Activated B cell treated with CpG ODN at 0.5 μM for 24 hours (primary cell): Measurements from ENCODE around the gene TBL1Y. TPM values are rescaled to one million over a fixed set of nuclear protein-coding genes. Genes with fewer than 3 reads are reported as not detected.
"Not testable (repeated sequence)": the region's sequence is repeated elsewhere in the genome, so short reads cannot be mapped to it uniquely, and the experiment has no call there.

Source experiments
- ATAC-seq: fragments of 200-7000 bp; cut with Tn5 transposase; one replicate; pipeline ENCODE4 v1.10.0; 2021; ENCODE audit warnings: low read depth, mild to moderate bottlenecking, moderate library complexity
- CTCF ChIA-PET: fragments of 350-600 bp; sonication (Branson Sonifier 250); formaldehyde crosslinking; loops from one replicate; lab custom pipeline; 2021; ENCODE audit warnings: antibody characterized with exemption; lab: Charles Lee
- POLR2A ChIA-PET: fragments of 350-600 bp; sonication (Branson Sonifier 250); formaldehyde crosslinking; loops from one replicate; lab custom pipeline; 2021; ENCODE audit warnings: antibody characterized with exemption; lab: Charles Lee
- DNase-seq: peaks from one replicate; pipeline ENCODE4 v3.0.0; 2022
- H3K27ac Mint-ChIP-seq: one replicate; pipeline ENCODE4 v1.8.0; 2020; ENCODE audit warnings: mixed read lengths
- H3K27me3 Mint-ChIP-seq: one replicate; pipeline ENCODE4 v1.8.0; 2021; ENCODE audit warnings: mixed read lengths
- H3K36me3 Mint-ChIP-seq: one replicate; pipeline ENCODE4 v1.8.0; 2021; ENCODE audit warnings: low read depth, mixed read lengths
- H3K4me1 Mint-ChIP-seq: one replicate; pipeline ENCODE4 v1.8.0; 2021; ENCODE audit warnings: mixed read lengths
- H3K4me3 Mint-ChIP-seq: one replicate; pipeline ENCODE4 v1.8.0; 2020; ENCODE audit warnings: mild to moderate bottlenecking, mixed read lengths
- H3K9me3 Mint-ChIP-seq: one replicate; pipeline ENCODE4 v1.8.0; 2020; ENCODE audit warnings: mixed read lengths
- CTCF ChIP-seq: fragments of 200-600 bp; IDR thresholded peaks from one replicate; pipeline ENCODE4 v1.8.0; 2022; ENCODE audit warnings: antibody characterized with exemption, mild to moderate bottlenecking
- intact Hi-C: fragments of 100-400 bp; cut with micrococcal nuclease; formaldehyde crosslinking; loops from one replicate; pipeline ENCODE4 v1.15.1; 2024
- total RNA-seq: library from RNA; stranded (reverse); gene quantifications from 2 replicates; pipeline ENCODE4 v1.2.3, GENCODE V29; 2022

The TBL1Y gene
- total RNA-seq = not detected in 2 replicates

GRCh38 chrY:6910372-6911252 lies at the start of gene TBL1Y:
TBL1Y (plus strand) TSS chrY:6910697; CDS start chrY:7025085, 114,388 bp downstream.
- Mint-ChIP-seq H3K27ac (no peak within 1 kb of the TSS), H3K27me3 (peaks cover 16% of the 10 kb centered on the region), H3K36me3 (no peaks in the 10 kb centered on the region), H3K9me3 (no peaks in the 10 kb centered on the region), H3K4me3 (no peak within 1 kb of the TSS), H3K4me1 (peaks cover 10% of the 10 kb centered on the region)
- intact Hi-C loops = no loop called here
- ChIA-PET POLR2A (no interaction called here), CTCF (no interaction called here)
- ATAC-seq (no peak), DNase-seq (no peak)
- no peak for TF ChIP-seq CTCF

GRCh38 chrY:6894496-6894895 lies 16.0 kb upstream of the TBL1Y start:
- ChIA-PET POLR2A (no interaction called here), CTCF (no interaction called here)
- ATAC-seq (no peak), DNase-seq (no peak)
- H3K4me3 Mint-ChIP-seq = no peak overlapping the region
- H3K27ac Mint-ChIP-seq = no peak overlapping the region
- no peaks in the 10 kb centered on the region for H3K27me3 Mint-ChIP-seq
- TF ChIP-seq CTCF = no peak
- no peaks in the 10 kb centered on the region for H3K36me3 Mint-ChIP-seq
- intact Hi-C loops = no loop called here
- H3K4me1 Mint-ChIP-seq = no peaks in the 10 kb centered on the region
- H3K9me3 Mint-ChIP-seq = no peaks in the 10 kb centered on the region

GRCh38 chrY:6895236-6895635 lies 15.3 kb upstream of the TBL1Y start:
- CTCF ChIA-PET = no interaction called here
- no peak overlapping the region for H3K27ac Mint-ChIP-seq
- no peak for TF ChIP-seq CTCF
- POLR2A ChIA-PET = no interaction called here
- H3K4me1 Mint-ChIP-seq = no peaks in the 10 kb centered on the region
- ATAC-seq (no peak), DNase-seq (no peak)
- H3K9me3 Mint-ChIP-seq = no peaks in the 10 kb centered on the region
- H3K4me3 Mint-ChIP-seq = no peak overlapping the region
- no peaks in the 10 kb centered on the region for H3K36me3 Mint-ChIP-seq
- intact Hi-C loops = no loop called here
- no peaks in the 10 kb centered on the region for H3K27me3 Mint-ChIP-seq

DNA sequence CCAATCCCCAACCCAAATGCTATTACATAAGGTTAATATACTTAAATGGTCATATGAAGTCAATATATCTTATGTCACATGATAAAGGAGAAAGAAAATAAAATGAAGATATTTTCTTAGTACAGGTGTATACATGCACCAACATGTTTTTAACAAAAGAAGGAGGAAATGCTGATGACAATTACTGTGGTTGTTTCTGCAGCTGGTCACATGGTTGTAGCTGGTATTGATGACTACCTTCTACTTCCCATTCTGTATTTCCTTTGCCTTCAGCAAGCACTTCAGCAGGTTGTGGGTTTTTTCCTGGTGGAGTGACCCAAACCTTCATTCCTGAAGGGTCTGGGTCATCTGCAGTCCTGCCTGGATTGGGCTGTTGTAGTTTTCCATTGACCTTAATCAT lies 8.4 kb upstream of the TBL1Y start:
- H3K27ac Mint-ChIP-seq, intact Hi-C loops, H3K9me3 Mint-ChIP-seq, POLR2A ChIA-PET, H3K36me3 Mint-ChIP-seq, DNase-seq, H3K27me3 Mint-ChIP-seq, H3K4me1 Mint-ChIP-seq, ATAC-seq, H3K4me3 Mint-ChIP-seq, CTCF ChIA-PET: not testable (repeated sequence)

DNA sequence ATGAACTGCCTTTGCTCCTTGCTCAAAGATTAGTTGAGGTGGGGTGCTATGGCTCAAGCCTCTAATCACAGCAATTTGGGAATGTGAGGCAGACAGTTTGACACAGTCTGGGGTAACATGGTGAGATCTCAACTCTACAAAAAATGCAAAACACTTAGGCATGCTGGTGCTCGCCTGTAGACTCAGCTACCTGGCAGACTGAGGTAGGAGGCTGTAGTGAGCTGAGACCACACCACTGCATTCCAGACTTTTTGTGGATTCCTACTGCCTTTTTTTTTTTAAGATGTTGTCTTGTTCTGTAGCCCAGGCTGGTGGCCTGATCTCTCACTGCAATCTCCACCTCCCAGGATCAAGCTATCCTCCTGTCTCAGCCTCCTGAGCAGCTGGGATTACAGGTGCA lies 2.9 kb upstream of the TBL1Y start:
- Mint-ChIP-seq H3K4me1 (peaks cover 10% of the 10 kb centered on the region), H3K27me3 (peaks cover 8% of the 10 kb centered on the region), H3K27ac (no peak overlapping the region), H3K36me3 (no peaks in the 10 kb centered on the region), H3K4me3 (no peak overlapping the region), H3K9me3 (no peaks in the 10 kb centered on the region)
- no peak for ATAC-seq
- ChIA-PET CTCF (no interaction called here), POLR2A (no interaction called here)
- no peak for TF ChIP-seq CTCF
- DNase-seq = no peak
- intact Hi-C loops = no loop called here

- H3K36me3 Mint-ChIP-seq, intact Hi-C loops, H3K27ac Mint-ChIP-seq, DNase-seq, CTCF ChIA-PET, H3K4me1 Mint-ChIP-seq, H3K9me3 Mint-ChIP-seq, H3K4me3 Mint-ChIP-seq, ATAC-seq, POLR2A ChIA-PET: not testable (repeated sequence)
- peaks cover 10% of the 10 kb centered on the region for H3K27me3 Mint-ChIP-seq
Observed at GRCh38 chrY:6908021-6908420, 2.5 kb upstream of the TBL1Y start.
